B cell (primary cell): ENCODE results near the gene ARHGAP42.

Experiments used
- EZH2 ChIP-seq: IDR thresholded peaks from 2 replicates; pipeline ENCODE4 v1.6.1; 2012; ENCODE audit warnings: borderline replicate concordance, low read depth, mild to moderate bottlenecking, moderate library complexity, low read length; ENCODE audit not compliant: insufficient read depth, poor library complexity, severe bottlenecking
- TF ChIP-seq, protein P1 (sequence below): fragments of 200-600 bp; IDR thresholded peaks from one replicate; pipeline ENCODE4 v1.8.0; 2022; ENCODE audit warnings: antibody characterized with exemption, mild to moderate bottlenecking

DNA sequence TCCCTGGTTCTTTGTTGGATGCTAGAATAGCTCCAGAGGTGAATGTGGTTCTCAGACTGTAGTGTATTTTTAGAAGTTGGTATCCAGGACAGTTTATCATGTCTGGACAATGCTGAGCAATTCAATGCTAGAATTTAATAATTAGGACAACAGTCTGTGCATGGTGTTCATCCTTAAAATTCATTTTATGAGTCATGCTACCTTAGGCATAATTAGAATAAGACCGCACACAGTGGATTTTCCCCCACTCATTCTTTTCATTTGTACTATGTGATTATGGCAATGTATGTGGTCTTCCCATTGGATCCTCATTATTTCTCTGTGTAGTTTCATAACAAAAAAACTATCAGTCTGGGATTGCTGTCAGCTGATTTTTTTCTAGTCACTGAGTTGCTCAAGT is 196.7 kb downstream of the ARHGAP42 start:
- TF ChIP-seq EZH2 = no peak
- TF ChIP-seq, protein P1, sequence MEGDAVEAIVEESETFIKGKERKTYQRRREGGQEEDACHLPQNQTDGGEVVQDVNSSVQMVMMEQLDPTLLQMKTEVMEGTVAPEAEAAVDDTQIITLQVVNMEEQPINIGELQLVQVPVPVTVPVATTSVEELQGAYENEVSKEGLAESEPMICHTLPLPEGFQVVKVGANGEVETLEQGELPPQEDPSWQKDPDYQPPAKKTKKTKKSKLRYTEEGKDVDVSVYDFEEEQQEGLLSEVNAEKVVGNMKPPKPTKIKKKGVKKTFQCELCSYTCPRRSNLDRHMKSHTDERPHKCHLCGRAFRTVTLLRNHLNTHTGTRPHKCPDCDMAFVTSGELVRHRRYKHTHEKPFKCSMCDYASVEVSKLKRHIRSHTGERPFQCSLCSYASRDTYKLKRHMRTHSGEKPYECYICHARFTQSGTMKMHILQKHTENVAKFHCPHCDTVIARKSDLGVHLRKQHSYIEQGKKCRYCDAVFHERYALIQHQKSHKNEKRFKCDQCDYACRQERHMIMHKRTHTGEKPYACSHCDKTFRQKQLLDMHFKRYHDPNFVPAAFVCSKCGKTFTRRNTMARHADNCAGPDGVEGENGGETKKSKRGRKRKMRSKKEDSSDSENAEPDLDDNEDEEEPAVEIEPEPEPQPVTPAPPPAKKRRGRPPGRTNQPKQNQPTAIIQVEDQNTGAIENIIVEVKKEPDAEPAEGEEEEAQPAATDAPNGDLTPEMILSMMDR = no peak
